AG20443 (cell line): ENCODE data around the gene ADARB2.
"Not testable (repeated sequence)": the region's sequence is repeated elsewhere in the genome, so short reads cannot be mapped to it uniquely, and the experiment has no call there.

Experiments used
- DNase-seq: peaks from one replicate; pipeline ENCODE4 v3.0.0; 2012; ENCODE audit warnings: low spot score, mixed read lengths

Gene ADARB2

GRCh38 chr10:1546431-1547110, 190.8 kb downstream of the ADARB2 start:
- DNase-seq: no peak

GRCh38 chr10:1545524-1545923, 191.8 kb downstream of the ADARB2 start:
- DNase-seq: no peak

- no peak for DNase-seq
These were observed 192.4 kb downstream of the ADARB2 start for GRCh38 chr10:1544929-1545328.

- DNase-seq: no peak
These were observed 193.1 kb downstream of the ADARB2 start for GRCh38 chr10:1544209-1544673.

DNA sequence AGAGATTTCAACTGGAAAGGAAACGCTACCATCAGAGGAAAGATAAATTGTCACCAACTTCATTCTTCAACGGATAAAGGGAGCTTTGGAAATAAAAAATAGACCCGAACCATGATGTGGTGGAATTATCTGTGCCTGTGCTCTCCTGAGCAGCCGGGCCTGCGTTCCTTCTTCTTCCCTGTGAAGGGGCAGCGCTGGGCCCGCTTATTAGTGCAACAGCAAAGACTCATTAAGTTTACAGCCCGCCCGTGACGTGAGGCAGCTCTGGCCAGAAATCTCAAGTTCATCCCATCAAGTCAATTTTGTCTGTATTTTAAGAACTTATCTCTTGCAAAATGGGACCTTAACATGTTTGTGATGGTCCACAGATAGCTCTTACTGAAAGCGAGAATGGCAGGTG, 193.7 kb downstream of the ADARB2 start:
- no peak for DNase-seq

DNA sequence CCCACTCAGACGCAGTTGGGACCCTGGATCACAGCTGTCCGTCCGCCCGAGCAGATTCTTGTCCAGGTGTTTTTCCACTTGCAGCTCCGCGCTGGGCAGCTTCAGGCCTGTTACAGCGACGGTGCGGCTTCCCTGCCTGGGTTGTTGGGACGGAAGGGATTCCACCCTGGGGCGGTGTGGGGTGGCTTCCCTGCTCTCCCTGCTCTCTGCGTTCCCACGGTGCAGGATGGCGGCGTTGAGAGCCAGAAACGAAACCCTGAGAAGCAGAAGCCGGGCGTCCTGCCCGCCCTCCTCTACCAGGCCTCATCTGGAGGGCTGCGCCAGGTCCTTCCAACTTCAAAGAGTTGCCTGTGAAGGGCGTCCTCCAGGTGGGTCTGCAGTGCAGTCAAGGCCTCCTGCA, 194.4 kb downstream of the ADARB2 start:
- no peak for DNase-seq

DNA sequence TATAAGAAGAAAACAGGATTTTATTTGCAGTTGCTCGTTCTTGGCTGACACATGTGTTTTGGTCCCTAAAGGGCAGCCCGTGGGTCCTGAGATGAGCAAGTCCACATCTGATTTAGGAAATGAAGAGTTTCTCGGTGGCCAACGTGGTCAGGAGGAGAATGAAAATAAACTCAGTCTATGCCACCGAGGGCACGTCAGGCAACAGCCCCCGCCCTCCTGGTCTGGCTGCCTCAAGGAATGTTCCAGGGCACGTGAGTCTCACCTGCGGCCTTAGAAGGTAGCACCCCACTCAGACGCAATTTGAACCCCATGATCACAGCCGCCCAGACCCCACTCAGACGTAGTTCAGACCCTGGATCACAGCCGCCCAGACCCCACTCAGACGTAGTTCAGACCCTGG, 197.2 kb downstream of the ADARB2 start:
- no peak for DNase-seq

- no peak for DNase-seq
These were observed 198.1 kb downstream of the ADARB2 start for GRCh38 chr10:1539216-1539615.

GRCh38 chr10:1538531-1539061, 198.7 kb downstream of the ADARB2 start:
- no peak for DNase-seq

GRCh38 chr10:1538121-1538520, 199.2 kb downstream of the ADARB2 start:
- DNase-seq: no peak

DNA sequence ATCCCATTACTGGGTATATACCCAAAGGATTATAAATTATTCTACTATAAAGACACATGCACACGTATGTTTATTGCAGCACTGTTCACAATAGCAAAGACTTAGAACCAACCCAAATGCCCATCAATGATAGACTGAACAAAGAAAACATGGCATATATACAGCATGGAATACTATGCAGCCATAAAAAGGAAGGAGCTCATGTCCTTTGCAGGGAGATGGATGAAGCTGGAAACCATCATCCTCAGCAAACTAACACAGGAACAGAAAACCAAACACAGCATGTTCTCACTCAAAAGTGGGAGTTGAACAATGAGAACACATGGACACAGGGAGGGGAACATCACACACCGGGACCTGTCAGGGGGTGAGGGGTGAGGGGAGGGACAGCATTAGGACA, 199.9 kb downstream of the ADARB2 start:
- not testable (repeated sequence) for DNase-seq

- DNase-seq: no peak
These were observed 201.0 kb downstream of the ADARB2 start for GRCh38 chr10:1536341-1536740.

GRCh38 chr10:1535301-1535965, 201.9 kb downstream of the ADARB2 start:
- no peak for DNase-seq

GRCh38 chr10:1534820-1535219, 202.5 kb downstream of the ADARB2 start:
- DNase-seq: no peak

DNA sequence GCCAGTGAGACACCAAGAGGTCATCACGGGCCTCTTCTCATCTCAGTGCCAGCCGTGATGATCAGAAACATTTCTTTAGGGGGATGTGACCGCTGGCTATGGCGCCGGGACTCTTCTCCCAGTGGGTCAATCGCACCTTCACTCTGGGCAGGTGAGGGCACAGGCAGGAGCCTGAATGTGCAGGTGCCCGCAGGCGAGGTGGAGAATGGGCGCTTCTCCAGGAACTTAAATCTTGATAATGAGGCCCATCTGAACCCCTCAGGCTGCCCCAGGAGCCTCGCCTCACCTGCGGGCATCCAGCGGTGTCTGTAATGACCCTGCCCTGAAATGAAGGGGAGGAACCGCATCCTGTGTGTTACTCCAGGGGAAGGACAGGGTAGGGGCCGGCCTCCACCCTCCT, 204.7 kb downstream of the ADARB2 start:
- no peak for DNase-seq

GRCh38 chr10:1531883-1532597, 205.3 kb downstream of the ADARB2 start:
- DNase-seq: no peak

- no peak for DNase-seq
These were observed 206.3 kb downstream of the ADARB2 start for GRCh38 chr10:1530871-1531517.

DNA sequence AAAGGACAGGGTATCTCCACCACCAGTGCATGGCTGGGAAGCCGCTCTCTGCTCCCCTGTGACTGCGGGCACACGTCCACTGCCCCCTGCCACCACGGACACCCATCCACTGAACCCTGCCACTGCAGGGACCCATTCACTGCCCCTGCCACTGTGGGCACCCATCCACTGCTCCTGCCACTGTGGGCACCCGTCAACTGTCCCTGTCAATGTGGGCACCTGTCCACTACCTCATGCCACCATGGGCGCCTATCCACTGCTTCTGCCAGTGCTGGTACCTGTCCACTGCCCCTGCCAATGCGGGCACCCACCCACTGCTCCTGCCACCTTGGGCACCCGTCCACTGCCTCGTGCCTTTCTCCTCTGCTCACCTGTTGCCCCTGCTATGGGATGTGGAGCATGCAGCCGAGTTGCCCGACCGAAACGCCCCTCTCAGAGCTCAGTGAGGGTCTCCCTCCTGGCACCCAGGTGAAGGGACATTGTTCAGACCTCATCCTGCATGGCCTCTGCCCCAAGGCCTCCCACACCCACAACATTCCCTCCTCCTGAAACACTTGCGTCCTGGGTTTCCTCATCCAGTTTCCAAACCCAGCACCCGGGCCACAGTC, 207.4 kb downstream of the ADARB2 start:
- DNase-seq: no peak

GRCh38 chr10:1527951-1528350, 209.4 kb downstream of the ADARB2 start:
- no peak for DNase-seq

- DNase-seq: no peak
These were observed 210.8 kb downstream of the ADARB2 start for GRCh38 chr10:1526436-1527055.

DNA sequence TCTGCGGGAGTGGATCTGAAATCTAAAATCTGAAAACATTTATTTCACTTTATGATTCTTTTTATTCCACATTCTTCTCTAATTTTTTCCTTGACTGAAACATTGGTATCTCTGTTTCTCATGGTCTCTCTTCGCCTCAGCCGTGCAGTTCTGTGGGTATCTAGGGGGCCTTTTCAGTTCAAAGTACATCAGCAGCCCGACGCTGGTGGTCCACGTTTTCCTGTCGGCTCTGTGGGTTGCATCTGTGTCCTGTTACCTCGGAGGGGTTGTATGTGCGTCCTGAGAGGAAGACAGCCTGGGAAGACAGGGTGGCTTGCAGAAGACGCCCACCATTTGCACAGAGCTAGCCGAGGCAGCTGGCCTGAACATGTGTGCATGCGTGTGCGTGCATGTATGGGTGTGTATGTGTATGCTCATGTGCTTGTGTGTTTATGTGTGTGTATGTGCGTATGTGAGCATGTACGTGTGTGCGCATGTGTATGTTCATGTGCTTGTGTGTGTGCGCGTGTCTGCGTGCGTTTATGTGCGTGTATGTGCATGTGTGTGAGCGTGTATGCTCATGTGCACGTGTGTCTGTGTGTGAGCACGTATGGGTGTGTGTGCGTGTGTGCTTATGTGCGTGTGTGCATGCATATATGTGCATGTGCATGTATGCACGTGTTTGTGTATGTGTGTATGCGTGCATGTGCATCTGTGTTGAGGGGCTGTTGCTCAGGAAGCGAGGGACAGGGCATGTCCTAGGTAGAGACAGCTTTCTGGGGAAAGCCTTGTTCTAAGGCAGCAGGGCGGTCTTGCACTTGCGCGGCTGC, 211.8 kb downstream of the ADARB2 start:
- DNase-seq: no peak
